ENCODE data around the gene RASSF3. TPM values are rescaled to one million over a fixed set of nuclear protein-coding genes. Genes with fewer than 3 reads are reported as not detected.

The RASSF3 gene
- total RNA-seq, 6 experiments from 2014 or later: 5.8 to 27.3 (median 10.6) TPM

- Histone ChIP-seq H3K4me1 (peaks cover 0 to 46% (median 5%) of the 10 kb centered on the region in 4 donors), H3K4me3 (no peak overlapping the region), H3K9me3 (no peaks in the 10 kb centered on the region), H3K27me3 (no peaks in the 10 kb centered on the region), H3K36me3 (no peaks in the 10 kb centered on the region), H3K27ac (no peak overlapping the region)
- WGBS (ENCODE audit: insufficient coverage, low coverage, low lambda C conversion rate, missing lambda C conversion rate): 43% methylated on average over 3 of the region's 3 CpGs
- no peak for DNase-seq
- no peak for TF ChIP-seq CTCF (IDR thresholded peaks at IDR 0.05)
- no peak for TF ChIP-seq POLR2A (IDR thresholded peaks at IDR 0.05)
- intact Hi-C loops (cut with DNase I): no loop called here
- peak; percentile 54 to 71 (median 60) for ATAC-seq
Observed at GRCh38 chr12:64658892-64659481, 48.7 kb downstream of the RASSF3 start.

- intact Hi-C loops (cut with DNase I): no loop called here
- Histone ChIP-seq H3K4me1 (peaks cover 1 to 47% (median 5%) of the 10 kb centered on the region in 4 donors), H3K9me3 (no peaks in the 10 kb centered on the region), H3K36me3 (no peaks in the 10 kb centered on the region), H3K27me3 (no peaks in the 10 kb centered on the region), H3K4me3 (no peak overlapping the region), H3K27ac (no peak overlapping the region)
- 93% methylated on average over 6 of the region's 6 CpGs for WGBS (ENCODE audit: insufficient coverage, low coverage, low lambda C conversion rate, missing lambda C conversion rate)
- TF ChIP-seq POLR2A (IDR thresholded peaks at IDR 0.05) (no peak), CTCF (IDR thresholded peaks at IDR 0.05) (no peak)
- ATAC-seq (no peak), DNase-seq (no peak)
Observed at GRCh38 chr12:64660237-64661018, 50.1 kb downstream of the RASSF3 start.

GRCh38 chr12:64663015-64663414, 52.7 kb downstream of the RASSF3 start:
- Histone ChIP-seq H3K27me3 (no peaks in the 10 kb centered on the region), H3K36me3 (no peaks in the 10 kb centered on the region), H3K9me3 (no peaks in the 10 kb centered on the region), H3K4me1 (peaks cover 0 to 49% (median 1%) of the 10 kb centered on the region in 4 donors), H3K27ac (no peak overlapping the region), H3K4me3 (no peak overlapping the region)
- ATAC-seq (no peak), DNase-seq (no peak)
- TF ChIP-seq POLR2A (IDR thresholded peaks at IDR 0.05): no peak
- TF ChIP-seq CTCF (IDR thresholded peaks at IDR 0.05): no peak
- intact Hi-C loops (cut with DNase I): no loop called here
- 81% methylated on average over 5 of the region's 5 CpGs for WGBS (ENCODE audit: insufficient coverage, low coverage, low lambda C conversion rate, missing lambda C conversion rate)

GRCh38 chr12:64665514-64665913, 55.2 kb downstream of the RASSF3 start:
- peaks cover 0 to 45% (median 3%) of the 10 kb centered on the region in 4 donors for H3K4me1 ChIP-seq

More at GRCh38 chr12:64665514-64665913, 55.2 kb downstream of the RASSF3 start:
- WGBS (ENCODE audit: insufficient coverage, low coverage, low lambda C conversion rate, missing lambda C conversion rate): 62% methylated on average over 4 of the region's 4 CpGs
- Histone ChIP-seq H3K36me3 (no peaks in the 10 kb centered on the region), H3K27ac (peak overlapping the region in 1 of 3 donors; percentile 42), H3K4me3 (no peak overlapping the region), H3K9me3 (no peaks in the 10 kb centered on the region), H3K27me3 (no peaks in the 10 kb centered on the region)
- TF ChIP-seq POLR2A (IDR thresholded peaks at IDR 0.05): no peak
- ATAC-seq: peak in 1 of 4 donors; percentile 12
- intact Hi-C loops (cut with DNase I): no loop called here
- no peak for DNase-seq
